HG02798 (cell line): Measurements from ENCODE around the gene FAM53A.

Experiments
- ATAC-seq: cut with Tn5 transposase; IDR thresholded peaks from one replicate; pipeline ENCODE4 v1.9.1; 2021; ENCODE audit warnings: mild to moderate bottlenecking; ENCODE audit not compliant: unreplicated experiment, poor library complexity

FAM53A gene

GRCh38 chr4:1663549-1663948, 20.6 kb downstream of the FAM53A start:
- ATAC-seq: no peak

GRCh38 chr4:1661695-1662094, 22.4 kb downstream of the FAM53A start:
- ATAC-seq: no peak

- no peak for ATAC-seq
These were observed 23.0 kb downstream of the FAM53A start for GRCh38 chr4:1660948-1661677.

GRCh38 chr4:1659104-1660043, 24.7 kb downstream of the FAM53A start:
- no peak for ATAC-seq

GRCh38 chr4:1658581-1658980, 25.5 kb downstream of the FAM53A start:
- ATAC-seq: no peak

GRCh38 chr4:1658146-1658545, 26.0 kb downstream of the FAM53A start:
- ATAC-seq: no peak

GRCh38 chr4:1656986-1657385, 27.1 kb downstream of the FAM53A start:
- no peak for ATAC-seq

GRCh38 chr4:1656132-1656531, 28.0 kb downstream of the FAM53A start:
- ATAC-seq: no peak

GRCh38 chr4:1655676-1656075, 28.4 kb downstream of the FAM53A start:
- ATAC-seq: no peak

GRCh38 chr4:1655081-1655480, 29.0 kb downstream of the FAM53A start:
- ATAC-seq: no peak

GRCh38 chr4:1654216-1654955, 29.7 kb downstream of the FAM53A start:
- no peak for ATAC-seq

- ATAC-seq: no peak
These were observed 30.3 kb downstream of the FAM53A start for GRCh38 chr4:1653776-1654175.

- no peak for ATAC-seq
These were observed 32.0 kb downstream of the FAM53A start for GRCh38 chr4:1652088-1652487.

- no peak for ATAC-seq
These were observed 32.5 kb downstream of the FAM53A start for GRCh38 chr4:1651609-1652008.

- ATAC-seq: no peak
These were observed 35.2 kb downstream of the FAM53A start for GRCh38 chr4:1648962-1649361.

GRCh38 chr4:1647432-1647831, 36.7 kb downstream of the FAM53A start:
- ATAC-seq: no peak

- ATAC-seq: no peak
These were observed 37.4 kb downstream of the FAM53A start for GRCh38 chr4:1646690-1647089.

GRCh38 chr4:1644891-1645657, 39.0 kb downstream of the FAM53A start:
- ATAC-seq: no peak

- ATAC-seq: no peak
These were observed 40.0 kb downstream of the FAM53A start for GRCh38 chr4:1643971-1644735.
